Measurements from ENCODE around the gene C17orf50. TPM values are rescaled to one million over a fixed set of nuclear protein-coding genes. Genes with fewer than 3 reads are reported as not detected.
A peak's percentile ranks its signal among the peaks of the same experiment; 100 is the strongest.

Gene C17orf50
- total and polyA plus RNA-seq, 7 donors = 0.07 TPM; not detected in 6

- Histone ChIP-seq H3K4me1 (peaks cover 0 to 21% (median 15%) of the 10 kb centered on the region in 4 donors), H3K27me3 (no peaks in the 10 kb centered on the region), H3K27ac (peak overlapping the region in 2 of 4 donors; percentile 49 to 81), H3K4me3 (no peak overlapping the region), H3K36me3 (peaks cover 0 to 49% (median 6%) of the 10 kb centered on the region in 4 donors), H3K9me3 (no peaks in the 10 kb centered on the region)
- no peak for TF ChIP-seq EP300 (IDR thresholded peaks at IDR 0.05)
- TF ChIP-seq CTCF (IDR thresholded peaks at IDR 0.05) = no peak
- TF ChIP-seq POLR2A (IDR thresholded peaks at IDR 0.05) = no peak
- TF ChIP-seq POLR2AphosphoS5 (IDR thresholded peaks at IDR 0.05) = no peak
- 92 to 93% methylated on average over 3 of the region's 3 CpGs for WGBS, 2 donors
- no peak for DNase-seq
- intact Hi-C loops (cut with DNase I) = no loop called here
Observed at GRCh38 chr17:35716173-35716572, 44.5 kb upstream of the C17orf50 start.

GRCh38 chr17:35716897-35717465, 43.7 kb upstream of the C17orf50 start:
- peaks cover 0 to 21% (median 15%) of the 10 kb centered on the region in 4 donors for H3K4me1 ChIP-seq
- TF ChIP-seq CTCF (IDR thresholded peaks at IDR 0.05) (no peak), EP300 (IDR thresholded peaks at IDR 0.05) (peak in 1 of 4 donors; percentile 81), POLR2AphosphoS5 (IDR thresholded peaks at IDR 0.05) (peak; percentile 11 to 72 (median 32)), POLR2A (IDR thresholded peaks at IDR 0.05) (no peak)
- H3K9me3 ChIP-seq = no peaks in the 10 kb centered on the region
- H3K4me3 ChIP-seq = no peak overlapping the region
- intact Hi-C loops (cut with DNase I) = no loop called here
- H3K36me3 ChIP-seq = peaks cover 0 to 49% (median 3%) of the 10 kb centered on the region in 4 donors
- no peaks in the 10 kb centered on the region for H3K27me3 ChIP-seq
- no peak for DNase-seq
- peak overlapping the region; percentile 19 to 81 (median 36) for H3K27ac ChIP-seq
- WGBS, 2 donors = 88% methylated on average over 4 of the region's 4 CpGs

- Histone ChIP-seq H3K4me3 (no peak overlapping the region), H3K4me1 (peaks cover 0 to 21% (median 15%) of the 10 kb centered on the region in 4 donors), H3K27me3 (no peaks in the 10 kb centered on the region), H3K27ac (peak overlapping the region in 3 of 4 donors; percentile 19 to 81 (median 49)), H3K36me3 (peaks cover 0 to 49% (median 2%) of the 10 kb centered on the region in 4 donors), H3K9me3 (no peaks in the 10 kb centered on the region)
- DNase-seq = no peak
- intact Hi-C loops (cut with DNase I) = no loop called here
- WGBS, 2 donors = 60 to 78% methylated on average over 2 of the region's 2 CpGs
- TF ChIP-seq CTCF (IDR thresholded peaks at IDR 0.05) = no peak
- no peak for TF ChIP-seq POLR2AphosphoS5 (IDR thresholded peaks at IDR 0.05)
- TF ChIP-seq EP300 (IDR thresholded peaks at IDR 0.05) = no peak
- no peak for TF ChIP-seq POLR2A (IDR thresholded peaks at IDR 0.05)
Observed at GRCh38 chr17:35717475-35717874, 43.2 kb upstream of the C17orf50 start.

- TF ChIP-seq CTCF (IDR thresholded peaks at IDR 0.05) = no peak
- no peak for TF ChIP-seq POLR2AphosphoS5 (IDR thresholded peaks at IDR 0.05)
- TF ChIP-seq EP300 (IDR thresholded peaks at IDR 0.05) = no peak
- H3K36me3 ChIP-seq = peaks cover 0 to 51% (median 16%) of the 10 kb centered on the region in 4 donors
- H3K27me3 ChIP-seq = no peaks in the 10 kb centered on the region
- H3K4me3 ChIP-seq = no peak overlapping the region
- peaks cover 0 to 23% (median 18%) of the 10 kb centered on the region in 4 donors for H3K4me1 ChIP-seq
- intact Hi-C loops (cut with DNase I) = no loop called here
- no peak overlapping the region for H3K27ac ChIP-seq
- no peak for DNase-seq
- no peaks in the 10 kb centered on the region for H3K9me3 ChIP-seq
- 97 to 100% methylated on average over 2 of the region's 2 CpGs for WGBS, 2 donors
Observed at GRCh38 chr17:35723735-35724134, 37.0 kb upstream of the C17orf50 start.
